Measurements from ENCODE around the gene S100P. TPM values are rescaled to one million over a fixed set of nuclear protein-coding genes. Genes with fewer than 3 reads are reported as not detected.

Gene S100P
- total and polyA plus RNA-seq, 2 of the 4 experiments (the other 2 are of a cell fraction), result not detected

DNA sequence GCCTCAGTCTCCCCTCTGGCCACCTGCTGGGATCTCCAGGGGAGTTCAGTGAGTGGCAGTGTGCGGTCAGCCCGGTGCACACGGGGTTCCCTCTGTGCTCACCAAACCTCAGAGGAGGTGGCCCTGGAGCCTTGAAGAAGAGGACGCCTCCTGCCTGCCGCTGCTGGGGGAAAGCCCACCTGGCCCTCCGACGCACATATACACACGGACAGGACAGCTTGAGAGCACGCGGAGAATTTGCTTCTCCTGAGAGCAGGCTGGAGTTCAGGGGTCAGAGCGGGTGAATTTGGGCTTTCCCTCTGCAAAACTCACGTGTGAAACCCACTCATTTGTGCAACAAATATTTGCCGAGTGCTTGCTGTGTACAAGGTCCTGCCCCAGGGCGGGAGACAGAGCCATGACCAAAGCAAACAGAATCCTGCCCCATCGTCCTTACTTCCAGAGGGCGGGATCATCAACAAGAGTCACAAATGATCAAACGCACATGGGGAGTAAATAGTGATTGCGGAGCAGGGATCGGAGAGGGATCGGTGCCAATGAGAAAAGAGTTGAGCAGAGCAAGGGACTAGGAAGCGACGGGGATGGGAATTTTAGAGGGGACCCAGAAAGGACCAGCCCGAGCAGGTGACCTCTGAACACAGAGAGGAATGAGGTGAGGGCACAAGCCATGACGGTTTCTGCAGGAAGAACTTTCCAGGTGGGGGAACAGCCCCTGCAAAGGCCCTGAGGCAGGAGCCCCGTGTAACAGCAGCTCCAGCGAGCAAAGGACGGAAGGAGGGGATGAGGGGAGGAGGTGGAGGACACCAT, 39.9 kb downstream of the S100P start:
- Histone ChIP-seq H3K4me3 (ENCODE audit: insufficient read depth, low read depth, low read length) (no peak overlapping the region), H3K36me3 (ENCODE audit: control insufficient read depth, insufficient read depth, low read length) (no peaks in the 10 kb centered on the region), H4K8ac (ENCODE audit: low read depth in 2 of 2, low read length in 2 of 2) (peak overlapping the region; percentile 92 to 95; a peak in 2 of 4 replicates), H3K4ac (ENCODE audit: low read depth, low read length) (peak overlapping the region; percentile 100), H2BK5ac (ENCODE audit: low read depth, low read length, poor library complexity, severe bottlenecking) (peak overlapping the region; percentile 85), H2BK20ac (ENCODE audit: low read depth, low read length) (peak overlapping the region; percentile 100), H3K4me2 (ENCODE audit: low read depth, low read length) (no peak overlapping the region), H3K27ac (ENCODE audit: insufficient read depth, low read length) (no peak overlapping the region), H3K9me3 (ENCODE audit: control insufficient read depth, insufficient read depth, low read length) (no peaks in the 10 kb centered on the region), H3K27me3 (ENCODE audit: control insufficient read depth, insufficient read depth, low read length) (no peaks in the 10 kb centered on the region; the same call in 1 of the 2 replicates), H3K79me1 (ENCODE audit: low read depth in 1 of 2, low read length in 2 of 2) (0 out of 4 replicates have a peak, but pooled peaks cover 0 to 4% of the 10 kb centered on the region in 2 experiments), H3K9me1 (ENCODE audit: insufficient read depth, low read length) (peaks cover 10% of the 10 kb centered on the region), H2AFZ (replicated peaks; ENCODE audit: low read length, poor library complexity) (peak overlapping the region; percentile 94), H4K5ac (ENCODE audit: low read depth, low read length) (peak overlapping the region; percentile 98), H3K23ac (ENCODE audit: low read depth, low read length) (no peak overlapping the region), H2BK15ac (ENCODE audit: low read depth, low read length) (peak overlapping the region; percentile 77; the same call in 2 of the 3 replicates), H3K56ac (ENCODE audit: extremely low read depth, insufficient read depth, low read length) (no peak overlapping the region; the same call in none of the 2 replicates), H3K14ac (replicated peaks; ENCODE audit: low read depth, low read length) (0 out of 2 replicates have a peak overlapping the region, but pooled peaks have one; percentile 97), H2BK120ac (ENCODE audit: low read depth, low read length) (peak overlapping the region; percentile 100), H4K20me1 (ENCODE audit: insufficient read depth, low read length) (no peaks in the 10 kb centered on the region), H3K9ac (ENCODE audit: low read depth, low read length) (no peak overlapping the region), H2AK9ac (replicated peaks; ENCODE audit: low read depth, low read length, poor library complexity) (peak overlapping the region; percentile 97), H2AK5ac (ENCODE audit: low read depth, low read length) (peak overlapping the region; percentile 96), H3K4me1 (ENCODE audit: control insufficient read depth, insufficient read depth, low read length) (peaks cover 9% of the 10 kb centered on the region), H3K18ac (ENCODE audit: low read depth, low read length) (peak overlapping the region; percentile 91; the same call in 1 of the 2 replicates), H4K91ac (ENCODE audit: insufficient read depth, low read depth, low read length) (peak overlapping the region; percentile 99)
- no peak for DNase-seq
- no peak for TF ChIP-seq POLR2A (IDR thresholded peaks at IDR 0.05; ENCODE audit: low read depth, low read length)
- TF ChIP-seq, protein P1, sequence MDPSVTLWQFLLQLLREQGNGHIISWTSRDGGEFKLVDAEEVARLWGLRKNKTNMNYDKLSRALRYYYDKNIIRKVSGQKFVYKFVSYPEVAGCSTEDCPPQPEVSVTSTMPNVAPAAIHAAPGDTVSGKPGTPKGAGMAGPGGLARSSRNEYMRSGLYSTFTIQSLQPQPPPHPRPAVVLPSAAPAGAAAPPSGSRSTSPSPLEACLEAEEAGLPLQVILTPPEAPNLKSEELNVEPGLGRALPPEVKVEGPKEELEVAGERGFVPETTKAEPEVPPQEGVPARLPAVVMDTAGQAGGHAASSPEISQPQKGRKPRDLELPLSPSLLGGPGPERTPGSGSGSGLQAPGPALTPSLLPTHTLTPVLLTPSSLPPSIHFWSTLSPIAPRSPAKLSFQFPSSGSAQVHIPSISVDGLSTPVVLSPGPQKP (IDR thresholded peaks at IDR 0.05; ENCODE audit: borderline replicate concordance, low read depth, low read length), result no peak
- TF ChIP-seq CEBPB (IDR thresholded peaks at IDR 0.05; ENCODE audit: low read depth, low read length), result no peak
- TF ChIP-seq BHLHE40 (IDR thresholded peaks at IDR 0.05; ENCODE audit: low read depth, low read length), result no peak
- no peak for TF ChIP-seq NFE2L2 (IDR thresholded peaks at IDR 0.05; ENCODE audit: low read depth, low read length)
- no peak for TF ChIP-seq RAD21 (IDR thresholded peaks at IDR 0.05; ENCODE audit: low read length)
- TF ChIP-seq MAFK (IDR thresholded peaks at IDR 0.05; ENCODE audit: low read depth, low read length), result no peak
- TF ChIP-seq MAZ (IDR thresholded peaks at IDR 0.05; ENCODE audit: borderline replicate concordance, low read depth, low read length), result no peak
- no peak for TF ChIP-seq SMC3 (IDR thresholded peaks at IDR 0.05; ENCODE audit: low read depth, low read length)
- TF ChIP-seq CHD1 (IDR thresholded peaks at IDR 0.05; ENCODE audit: low read depth, low read length), result no peak
- dilution Hi-C loops (cut with HindIII; ENCODE audit: low sequenced_read_pairs, unreplicated experiment), result no loop called here
- intact Hi-C loops (cut with micrococcal nuclease), result no loop called here
- ATAC-seq (ENCODE audit: low read depth), result no peak
- 90% methylated on average over 17 of the region's 27 CpGs; no CpG with 5 or more reads in 1 of the 2 experiments for WGBS, 2 experiments (ENCODE audit: extremely low coverage in 2 of 2, insufficient read length in 1 of 2)
- in situ Hi-C loops (cut with MboI; ENCODE audit: low sequenced_read_pairs), result no loop called here
- CTCF ChIA-PET, result interaction anchor here (1.1 to 1.4 kb wide), 2 partner anchors 13 to 140 kb away, joined by 3 read pairs; no protein-coding TSS in a partner anchor
- BruUV-seq (replicated peaks), result no TSS peak
- POLR2A ChIA-PET (ENCODE audit: unreplicated experiment), result no interaction called here
